ENCODE measurements around the gene GTF2IRD1. TPM values are rescaled to one million over a fixed set of nuclear protein-coding genes. Genes with fewer than 3 reads are reported as not detected.
"Not testable (repeated sequence)": the region's sequence is repeated elsewhere in the genome, so short reads cannot be mapped to it uniquely, and the experiment has no call there.

The GTF2IRD1 gene
- total and polyA plus RNA-seq, 9 donors, result 12.5 to 44.3 (median 40.7) TPM

- Histone ChIP-seq H3K36me3 (ENCODE audit: control insufficient read depth, insufficient read depth, low read length) (peaks cover 65% of the 10 kb centered on the region), H3K27ac (ENCODE audit: low read length) (no peak overlapping the region)
These were observed 88.9 kb downstream of the GTF2IRD1 start for GRCh38 chr7:74542558-74543117.

GRCh38 chr7:74544706-74545469 lies 91.2 kb downstream of the GTF2IRD1 start:
- H3K36me3 ChIP-seq (ENCODE audit: control insufficient read depth, insufficient read depth, low read length), result peaks cover 56% of the 10 kb centered on the region

More at GRCh38 chr7:74542558-74543117, 88.9 kb downstream of the GTF2IRD1 start:
- DNase-seq, result peak; percentile 30
- WGBS (ENCODE audit: insufficient coverage), result 87% methylated on average over 6 of the region's 9 CpGs
- no peaks in the 10 kb centered on the region for H3K4me1 ChIP-seq (ENCODE audit: control insufficient read depth, insufficient read depth, low read length)
- no peak overlapping the region for H3K4me3 ChIP-seq (ENCODE audit: low read length)
- no peaks in the 10 kb centered on the region for H3K27me3 ChIP-seq (ENCODE audit: control insufficient read depth, insufficient read depth, low read length)
- H3K9me3 ChIP-seq (replicated peaks; ENCODE audit: control insufficient read depth, low read depth, low read length), result peaks cover 3% of the 10 kb centered on the region

GRCh38 chr7:74545921-74546320 lies 92.2 kb downstream of the GTF2IRD1 start:
- no peak overlapping the region for H3K4me3 ChIP-seq (ENCODE audit: low read length)
- H3K4me1 ChIP-seq (ENCODE audit: control insufficient read depth, insufficient read depth, low read length), result no peaks in the 10 kb centered on the region
- WGBS (ENCODE audit: insufficient coverage), result 96% methylated on average over 3 of the region's 8 CpGs
- H3K9me3 ChIP-seq (replicated peaks; ENCODE audit: control insufficient read depth, low read depth, low read length), result peaks cover 3% of the 10 kb centered on the region
- no peak for DNase-seq
- peaks cover 56% of the 10 kb centered on the region for H3K36me3 ChIP-seq (ENCODE audit: control insufficient read depth, insufficient read depth, low read length)
- H3K27me3 ChIP-seq (ENCODE audit: control insufficient read depth, insufficient read depth, low read length), result no peaks in the 10 kb centered on the region
- no peak overlapping the region for H3K27ac ChIP-seq (ENCODE audit: low read length)

More at GRCh38 chr7:74544706-74545469, 91.2 kb downstream of the GTF2IRD1 start:
- WGBS (ENCODE audit: insufficient coverage), result 87% methylated on average over 9 of the region's 12 CpGs
- Histone ChIP-seq H3K27ac (ENCODE audit: low read length) (no peak overlapping the region), H3K27me3 (ENCODE audit: control insufficient read depth, insufficient read depth, low read length) (no peaks in the 10 kb centered on the region), H3K9me3 (replicated peaks; ENCODE audit: control insufficient read depth, low read depth, low read length) (peaks cover 3% of the 10 kb centered on the region), H3K4me3 (ENCODE audit: low read length) (no peak overlapping the region), H3K4me1 (ENCODE audit: control insufficient read depth, insufficient read depth, low read length) (no peaks in the 10 kb centered on the region)
- no peak for DNase-seq

- not testable (repeated sequence) for H3K27me3 ChIP-seq (ENCODE audit: control insufficient read depth, insufficient read depth, low read length); H3K4me1 ChIP-seq (ENCODE audit: control insufficient read depth, insufficient read depth, low read length); H3K4me3 ChIP-seq (ENCODE audit: low read length); DNase-seq; H3K9me3 ChIP-seq (replicated peaks; ENCODE audit: control insufficient read depth, low read depth, low read length)
- WGBS (ENCODE audit: insufficient coverage), result 95% methylated on average over 5 of the region's 10 CpGs
- Histone ChIP-seq H3K27ac (ENCODE audit: low read length) (peak overlapping the region; percentile 78), H3K36me3 (ENCODE audit: control insufficient read depth, insufficient read depth, low read length) (peaks cover 37% of the 10 kb centered on the region)
These were observed 99.9 kb downstream of the GTF2IRD1 start for GRCh38 chr7:74553596-74554012.

GRCh38 chr7:74554178-74554577 lies 100.5 kb downstream of the GTF2IRD1 start:
- Histone ChIP-seq H3K4me3 (ENCODE audit: low read length) (no peak overlapping the region), H3K27ac (ENCODE audit: low read length) (peak overlapping the region; percentile 78), H3K9me3 (replicated peaks; ENCODE audit: control insufficient read depth, low read depth, low read length) (no peaks in the 10 kb centered on the region), H3K27me3 (ENCODE audit: control insufficient read depth, insufficient read depth, low read length) (no peaks in the 10 kb centered on the region), H3K4me1 (ENCODE audit: control insufficient read depth, insufficient read depth, low read length) (peaks cover 4% of the 10 kb centered on the region), H3K36me3 (ENCODE audit: control insufficient read depth, insufficient read depth, low read length) (peaks cover 40% of the 10 kb centered on the region)
- WGBS (ENCODE audit: insufficient coverage), result 82% methylated on average over 7 of the region's 7 CpGs
- no peak for DNase-seq

- Histone ChIP-seq H3K4me1 (ENCODE audit: control insufficient read depth, insufficient read depth, low read length) (no peaks in the 10 kb centered on the region), H3K36me3 (ENCODE audit: control insufficient read depth, insufficient read depth, low read length) (peaks cover 48% of the 10 kb centered on the region), H3K9me3 (replicated peaks; ENCODE audit: control insufficient read depth, low read depth, low read length) (no peaks in the 10 kb centered on the region), H3K27ac (ENCODE audit: low read length) (no peak overlapping the region), H3K4me3 (ENCODE audit: low read length) (no peak overlapping the region), H3K27me3 (ENCODE audit: control insufficient read depth, insufficient read depth, low read length) (no peaks in the 10 kb centered on the region)
- 80% methylated on average over 2 of the region's 5 CpGs for WGBS (ENCODE audit: insufficient coverage)
- no peak for DNase-seq
These were observed 106.5 kb downstream of the GTF2IRD1 start for GRCh38 chr7:74560086-74560719.

GRCh38 chr7:74561898-74562613 lies 108.3 kb downstream of the GTF2IRD1 start:
- Histone ChIP-seq H3K4me3 (ENCODE audit: low read length) (no peak overlapping the region), H3K9me3 (replicated peaks; ENCODE audit: control insufficient read depth, low read depth, low read length) (no peaks in the 10 kb centered on the region), H3K27me3 (ENCODE audit: control insufficient read depth, insufficient read depth, low read length) (no peaks in the 10 kb centered on the region), H3K36me3 (ENCODE audit: control insufficient read depth, insufficient read depth, low read length) (peaks cover 43% of the 10 kb centered on the region), H3K4me1 (ENCODE audit: control insufficient read depth, insufficient read depth, low read length) (no peaks in the 10 kb centered on the region), H3K27ac (ENCODE audit: low read length) (no peak overlapping the region)
- no peak for DNase-seq
- WGBS (ENCODE audit: insufficient coverage), result 76% methylated on average over 2 of the region's 12 CpGs

GRCh38 chr7:74563639-74564038 lies 109.9 kb downstream of the GTF2IRD1 start:
- H3K27me3 ChIP-seq (ENCODE audit: control insufficient read depth, insufficient read depth, low read length); H3K4me1 ChIP-seq (ENCODE audit: control insufficient read depth, insufficient read depth, low read length); H3K4me3 ChIP-seq (ENCODE audit: low read length); H3K9me3 ChIP-seq (replicated peaks; ENCODE audit: control insufficient read depth, low read depth, low read length); DNase-seq; H3K27ac ChIP-seq (ENCODE audit: low read length): not testable (repeated sequence)
- 83% methylated on average over 2 of the region's 6 CpGs for WGBS (ENCODE audit: insufficient coverage)
- H3K36me3 ChIP-seq (ENCODE audit: control insufficient read depth, insufficient read depth, low read length), result peaks cover 33% of the 10 kb centered on the region

- Histone ChIP-seq H3K36me3 (ENCODE audit: control insufficient read depth, insufficient read depth, low read length) (peaks cover 13% of the 10 kb centered on the region), H3K27me3 (ENCODE audit: control insufficient read depth, insufficient read depth, low read length) (no peaks in the 10 kb centered on the region), H3K9me3 (replicated peaks; ENCODE audit: control insufficient read depth, low read depth, low read length) (no peaks in the 10 kb centered on the region), H3K27ac (ENCODE audit: low read length) (no peak overlapping the region), H3K4me1 (ENCODE audit: control insufficient read depth, insufficient read depth, low read length) (peaks cover 7% of the 10 kb centered on the region), H3K4me3 (ENCODE audit: low read length) (no peak overlapping the region)
- no peak for DNase-seq
- 97% methylated on average over 2 of the region's 2 CpGs for WGBS (ENCODE audit: insufficient coverage)
These were observed 113.6 kb downstream of the GTF2IRD1 start for GRCh38 chr7:74567318-74567668.

- WGBS (ENCODE audit: insufficient coverage), result no CpG with 5 or more reads among the region's 5 CpGs
- H3K27me3 ChIP-seq (ENCODE audit: control insufficient read depth, insufficient read depth, low read length), result no peaks in the 10 kb centered on the region
- DNase-seq, result no peak
- no peak overlapping the region for H3K4me3 ChIP-seq (ENCODE audit: low read length)
- H3K9me3 ChIP-seq (replicated peaks; ENCODE audit: control insufficient read depth, low read depth, low read length), result no peaks in the 10 kb centered on the region
- peaks cover 13% of the 10 kb centered on the region for H3K36me3 ChIP-seq (ENCODE audit: control insufficient read depth, insufficient read depth, low read length)
- no peak overlapping the region for H3K27ac ChIP-seq (ENCODE audit: low read length)
- peaks cover 11% of the 10 kb centered on the region for H3K4me1 ChIP-seq (ENCODE audit: control insufficient read depth, insufficient read depth, low read length)
These were observed 115.0 kb downstream of the GTF2IRD1 start for GRCh38 chr7:74568658-74569057.

Measured in muscle of leg (tissue), 11 donors.